Activated T-cell treated with anti-CD3 and anti-CD28 coated beads, Interleukin-2, amount 50 U/mL, for 4 hours (primary cell): ENCODE results near the gene TMEM250. TPM values are rescaled to one million over a fixed set of nuclear protein-coding genes. Genes with fewer than 3 reads are reported as not detected.
A peak's percentile ranks its signal among the peaks of the same experiment; 100 is the strongest.

Experiments
- ATAC-seq, 2 donors: fragments of 200-7000 bp; cut with Tn5 transposase; one replicate each; pipeline ENCODE4 v1.10.0; 2021
- DNase-seq: peaks from one replicate; pipeline ENCODE4 v3.0.0-alpha.2; 2020
- H3K27me3 Mint-ChIP-seq: one replicate; pipeline ENCODE4 v1.8.0; 2021; ENCODE audit warnings: low read depth, mixed read lengths
- H3K36me3 Mint-ChIP-seq: one replicate; pipeline ENCODE4 v1.8.0; 2022; ENCODE audit warnings: mixed read lengths; ENCODE audit not compliant: insufficient read depth
- H3K4me1 Mint-ChIP-seq: one replicate; pipeline ENCODE4 v1.8.0; 2021; ENCODE audit warnings: low read depth, mixed read lengths
- H3K4me3 Mint-ChIP-seq: one replicate; pipeline ENCODE4 v1.8.0; 2021; ENCODE audit warnings: mild to moderate bottlenecking, moderate library complexity, mixed read lengths
- H3K9me3 Mint-ChIP-seq: one replicate; pipeline ENCODE4 v1.8.0; 2021; ENCODE audit warnings: mixed read lengths
- total RNA-seq, 3 donors: library from RNA; stranded (reverse); gene quantifications; one replicate each; pipeline ENCODE4 v1.2.1, GENCODE V29; 2021

Gene TMEM250
- total RNA-seq, 3 donors from 2014 or later, result 46.3 to 47.4 (median 46.5) TPM

- ATAC-seq, result no peak
- Mint-ChIP-seq H3K36me3 (no peaks in the 10 kb centered on the region), H3K4me3 (no peak overlapping the region), H3K27me3 (peaks cover 30% of the 10 kb centered on the region), H3K9me3 (no peaks in the 10 kb centered on the region), H3K4me1 (peaks cover 8% of the 10 kb centered on the region)
- DNase-seq, result no peak
Observed at GRCh38 chr9:136129176-136129575, 10.5 kb upstream of the TMEM250 start.

DNA sequence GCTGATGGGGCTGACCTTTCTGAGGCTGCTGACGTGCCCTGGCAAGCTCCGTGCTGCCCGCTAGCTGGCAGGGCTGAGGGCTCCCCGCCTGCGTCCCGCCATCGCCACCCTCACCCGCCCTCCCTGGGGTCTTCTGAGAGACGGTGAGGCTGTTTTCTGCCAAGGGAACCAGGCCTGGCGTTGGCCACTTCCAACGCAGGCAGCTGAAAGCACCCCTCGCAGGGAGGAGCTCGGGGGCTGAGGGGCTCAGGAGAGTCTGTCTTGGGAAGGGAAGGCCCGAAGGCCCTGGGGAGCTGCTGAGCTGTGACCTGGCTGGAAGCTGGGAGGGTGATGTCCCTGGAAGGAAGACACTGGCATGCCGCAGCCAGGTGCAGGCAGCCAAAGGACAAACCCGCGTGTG lies 9.8 kb upstream of the TMEM250 start:
- Mint-ChIP-seq H3K4me3 (no peak overlapping the region), H3K4me1 (peaks cover under 1% of the 10 kb centered on the region), H3K36me3 (no peaks in the 10 kb centered on the region), H3K27me3 (peaks cover 23% of the 10 kb centered on the region), H3K9me3 (no peaks in the 10 kb centered on the region)
- ATAC-seq (no peak), DNase-seq (no peak)

- H3K4me1 Mint-ChIP-seq, result no peaks in the 10 kb centered on the region
- no peaks in the 10 kb centered on the region for H3K9me3 Mint-ChIP-seq
- no peaks in the 10 kb centered on the region for H3K36me3 Mint-ChIP-seq
- no peak for ATAC-seq
- H3K27me3 Mint-ChIP-seq, result peaks cover 22% of the 10 kb centered on the region
- DNase-seq, result no peak
- no peak overlapping the region for H3K4me3 Mint-ChIP-seq
Observed at GRCh38 chr9:136127313-136127712, 8.6 kb upstream of the TMEM250 start.

DNA sequence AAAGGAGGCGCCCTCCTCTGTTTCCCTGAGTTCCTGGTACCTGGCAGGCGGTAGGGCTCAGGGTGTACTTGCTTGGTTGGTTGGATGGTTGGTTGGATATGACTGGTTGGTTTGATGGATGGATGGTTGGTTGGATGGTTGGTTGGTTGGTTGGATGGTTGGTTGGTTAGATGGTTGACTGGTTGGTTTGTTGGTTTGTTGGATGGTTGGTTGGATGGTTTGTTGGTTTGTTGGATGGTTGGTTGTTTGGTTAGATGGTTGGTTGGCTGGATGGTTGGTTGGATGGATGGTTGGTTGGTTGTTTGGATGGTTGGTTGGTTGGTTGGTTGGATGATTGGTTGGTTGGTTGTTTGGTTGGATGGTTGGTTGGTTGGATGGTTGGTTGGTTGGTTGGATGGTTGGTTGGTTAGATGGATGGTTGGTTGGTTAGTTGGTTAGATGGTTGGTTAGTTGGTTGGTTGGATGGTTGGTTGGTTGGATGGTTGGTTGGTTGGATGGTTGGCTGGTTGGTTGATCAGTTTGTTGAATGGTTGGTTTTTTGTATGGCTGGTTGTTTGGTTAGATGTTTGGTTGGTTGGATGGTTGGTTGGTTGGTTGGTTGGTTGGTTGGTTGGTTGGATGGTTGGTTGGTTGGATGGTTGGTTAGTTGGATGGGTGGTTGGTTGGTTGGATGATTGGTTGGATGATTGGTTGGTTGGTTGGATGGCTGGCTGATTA lies 6.5 kb upstream of the TMEM250 start:
- peaks cover 16% of the 10 kb centered on the region for H3K27me3 Mint-ChIP-seq
- no peak for ATAC-seq
- no peaks in the 10 kb centered on the region for H3K36me3 Mint-ChIP-seq

GRCh38 chr9:136122425-136123383 lies 4.0 kb upstream of the TMEM250 start:
- Mint-ChIP-seq H3K9me3 (no peaks in the 10 kb centered on the region), H3K27me3 (peaks cover 8% of the 10 kb centered on the region), H3K4me3 (no peak overlapping the region), H3K36me3 (no peaks in the 10 kb centered on the region), H3K4me1 (no peaks in the 10 kb centered on the region)
- ATAC-seq (peak in 1 of 2 donors; percentile 15), DNase-seq (peak; percentile 76)

More for the DNA sequence above, 6.5 kb upstream of the TMEM250 start:
- H3K9me3 Mint-ChIP-seq, result no peaks in the 10 kb centered on the region
- no peak for DNase-seq
- no peak overlapping the region for H3K4me3 Mint-ChIP-seq
- no peaks in the 10 kb centered on the region for H3K4me1 Mint-ChIP-seq

GRCh38 chr9:136121801-136122200 lies 3.1 kb upstream of the TMEM250 start:
- ATAC-seq, result no peak
- H3K36me3 Mint-ChIP-seq, result no peaks in the 10 kb centered on the region
- peaks cover 7% of the 10 kb centered on the region for H3K27me3 Mint-ChIP-seq
- no peaks in the 10 kb centered on the region for H3K9me3 Mint-ChIP-seq
- no peak for DNase-seq
- H3K4me1 Mint-ChIP-seq, result no peaks in the 10 kb centered on the region
- no peak overlapping the region for H3K4me3 Mint-ChIP-seq

- DNase-seq (no peak), ATAC-seq (no peak)
- Mint-ChIP-seq H3K4me1 (peaks cover 5% of the 10 kb centered on the region), H3K36me3 (no peaks in the 10 kb centered on the region), H3K27me3 (peaks cover 4% of the 10 kb centered on the region), H3K9me3 (no peaks in the 10 kb centered on the region), H3K4me3 (peak overlapping the region; percentile 29)
Observed at GRCh38 chr9:136120438-136120844, 1.8 kb upstream of the TMEM250 start.

DNA sequence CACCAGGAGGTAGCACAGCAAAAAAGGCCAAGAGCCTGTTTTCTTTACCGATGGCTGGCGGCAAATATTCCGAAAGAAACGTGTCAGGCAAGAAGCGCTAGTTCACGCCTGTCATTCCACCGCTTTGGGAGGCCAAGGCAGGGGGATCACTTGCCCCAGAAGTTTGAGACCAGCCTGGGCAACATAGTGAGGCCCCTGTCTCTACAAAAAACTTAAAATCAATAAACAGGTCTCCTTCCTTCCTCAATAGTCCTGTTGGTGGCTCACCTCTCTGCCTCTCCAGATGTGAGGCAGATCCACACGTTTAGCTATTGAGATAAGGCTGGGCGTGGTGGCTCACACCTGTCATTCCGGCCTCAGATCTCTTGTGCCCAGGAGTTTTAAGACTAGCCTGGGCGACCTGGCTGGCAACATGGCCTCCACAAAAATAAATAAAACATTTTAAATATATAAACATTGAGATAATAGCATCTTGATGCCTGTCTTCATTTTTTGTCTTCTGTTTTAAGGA lies 1.3 kb upstream of the TMEM250 start:
- DNase-seq (no peak), ATAC-seq (no peak)
- Mint-ChIP-seq H3K36me3 (no peaks in the 10 kb centered on the region), H3K4me1 (peaks cover 8% of the 10 kb centered on the region), H3K9me3 (no peaks in the 10 kb centered on the region), H3K27me3 (peaks cover 2% of the 10 kb centered on the region), H3K4me3 (peak overlapping the region; percentile 76)

DNA sequence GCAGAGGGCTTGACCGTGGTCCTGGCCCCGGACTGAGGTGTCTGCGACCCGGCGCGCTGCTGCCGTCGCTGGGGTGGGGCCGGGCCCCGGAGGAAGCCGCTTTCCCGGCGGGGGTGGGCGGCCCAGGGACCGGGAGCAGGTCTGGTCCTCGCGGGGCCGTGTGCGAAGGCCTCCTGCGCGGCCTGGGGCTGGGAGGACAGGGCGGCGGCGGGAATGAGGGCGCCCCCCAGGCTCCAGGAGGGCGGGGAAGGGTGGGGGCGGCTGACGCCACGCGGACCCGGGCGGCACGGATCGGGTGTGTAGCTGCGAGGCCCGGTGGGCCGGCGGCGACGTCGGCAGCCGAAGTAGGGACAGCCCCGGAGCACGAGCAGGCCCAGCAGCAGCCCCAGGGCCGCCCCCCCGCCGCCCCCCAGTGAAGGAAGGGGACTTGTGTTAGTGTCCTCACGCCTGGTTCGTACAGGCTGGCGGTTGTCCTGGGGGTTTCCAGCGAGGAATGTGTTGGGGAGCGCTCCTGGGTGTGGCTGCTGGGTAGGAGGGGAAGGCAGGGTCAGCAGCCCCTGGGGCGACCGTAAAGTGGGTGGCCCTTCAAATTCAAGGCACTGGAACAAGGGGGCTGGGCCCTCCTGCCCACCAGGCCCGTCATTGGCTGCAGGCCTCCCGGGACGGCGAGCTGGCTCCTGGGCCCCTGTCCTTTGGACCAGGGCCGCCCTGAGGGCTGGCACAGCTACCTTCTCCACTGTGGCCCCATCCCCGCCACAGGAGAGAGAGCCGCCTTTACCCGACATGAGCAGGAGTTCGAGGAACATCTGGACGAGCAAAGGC lies 597 bp upstream of the TMEM250 start:
- Mint-ChIP-seq H3K4me1 (peaks cover 14% of the 10 kb centered on the region), H3K27me3 (no peaks in the 10 kb centered on the region), H3K9me3 (no peaks in the 10 kb centered on the region), H3K36me3 (no peaks in the 10 kb centered on the region), H3K4me3 (peak overlapping the region; percentile 76)
- DNase-seq (no peak), ATAC-seq (peak; percentile 22 to 24)

DNA sequence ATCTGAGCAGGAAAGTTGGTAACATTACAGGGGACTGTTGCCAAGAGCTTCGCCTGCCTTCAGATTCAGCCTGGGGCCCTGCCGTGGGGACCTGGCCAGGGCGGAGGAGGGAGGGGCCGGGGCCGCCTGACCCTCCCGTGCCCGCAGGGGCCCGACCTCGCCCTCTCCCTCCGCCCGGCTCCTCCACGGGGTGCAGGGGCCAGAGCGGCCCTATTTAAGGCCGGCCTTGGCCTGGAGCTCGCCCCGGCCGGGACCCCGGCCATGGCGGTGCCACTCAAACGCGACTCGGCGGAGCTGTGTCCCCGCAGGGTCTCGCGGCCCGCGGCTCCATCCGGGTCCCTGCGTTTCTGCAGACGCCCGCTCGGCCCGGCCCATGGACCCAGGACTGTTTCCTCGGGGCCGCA lies 757 bp downstream of the TMEM250 start:
- Mint-ChIP-seq H3K36me3 (no peaks in the 10 kb centered on the region), H3K4me3 (peak overlapping the region; percentile 82), H3K9me3 (no peaks in the 10 kb centered on the region), H3K4me1 (peaks cover 26% of the 10 kb centered on the region), H3K27me3 (no peaks in the 10 kb centered on the region)
- DNase-seq (no peak), ATAC-seq (peak in 1 of 2 donors; percentile 0)

DNA sequence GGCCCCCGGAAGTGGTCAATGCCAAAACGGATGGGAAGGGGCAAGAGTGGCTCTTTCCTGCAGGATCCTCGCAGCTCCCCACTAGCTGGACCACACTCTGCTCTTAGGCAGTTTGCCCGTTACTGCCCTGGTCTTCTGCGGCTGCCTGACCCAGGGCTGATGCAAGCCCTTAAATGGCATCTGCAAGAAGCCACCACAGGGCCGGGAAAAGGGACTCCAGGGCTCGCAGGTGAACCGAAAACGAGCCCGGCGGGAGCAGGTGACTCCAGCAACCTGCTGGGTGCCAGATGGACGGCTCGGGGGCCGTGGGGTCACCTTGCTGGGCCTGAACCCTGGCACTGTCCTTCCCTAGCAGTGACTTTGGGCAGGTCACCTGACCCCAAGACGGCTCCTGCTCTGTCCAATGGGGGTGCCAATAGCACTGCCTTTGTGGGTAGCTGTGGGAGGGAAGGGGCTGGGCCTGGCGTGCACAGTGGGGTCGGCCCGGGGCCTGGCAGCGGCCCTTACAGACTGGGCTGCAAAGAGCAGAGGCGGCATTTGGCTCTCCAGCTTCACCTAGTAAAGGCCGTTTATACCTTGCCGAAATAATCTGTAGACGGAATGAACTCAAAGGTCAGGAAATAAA lies 1.3 kb downstream of the TMEM250 start:
- peak overlapping the region; percentile 82 for H3K4me3 Mint-ChIP-seq
- ATAC-seq, result no peak
- H3K9me3 Mint-ChIP-seq, result no peaks in the 10 kb centered on the region
- no peaks in the 10 kb centered on the region for H3K36me3 Mint-ChIP-seq
- DNase-seq, result no peak
- no peaks in the 10 kb centered on the region for H3K27me3 Mint-ChIP-seq
- H3K4me1 Mint-ChIP-seq, result peaks cover 31% of the 10 kb centered on the region

DNA sequence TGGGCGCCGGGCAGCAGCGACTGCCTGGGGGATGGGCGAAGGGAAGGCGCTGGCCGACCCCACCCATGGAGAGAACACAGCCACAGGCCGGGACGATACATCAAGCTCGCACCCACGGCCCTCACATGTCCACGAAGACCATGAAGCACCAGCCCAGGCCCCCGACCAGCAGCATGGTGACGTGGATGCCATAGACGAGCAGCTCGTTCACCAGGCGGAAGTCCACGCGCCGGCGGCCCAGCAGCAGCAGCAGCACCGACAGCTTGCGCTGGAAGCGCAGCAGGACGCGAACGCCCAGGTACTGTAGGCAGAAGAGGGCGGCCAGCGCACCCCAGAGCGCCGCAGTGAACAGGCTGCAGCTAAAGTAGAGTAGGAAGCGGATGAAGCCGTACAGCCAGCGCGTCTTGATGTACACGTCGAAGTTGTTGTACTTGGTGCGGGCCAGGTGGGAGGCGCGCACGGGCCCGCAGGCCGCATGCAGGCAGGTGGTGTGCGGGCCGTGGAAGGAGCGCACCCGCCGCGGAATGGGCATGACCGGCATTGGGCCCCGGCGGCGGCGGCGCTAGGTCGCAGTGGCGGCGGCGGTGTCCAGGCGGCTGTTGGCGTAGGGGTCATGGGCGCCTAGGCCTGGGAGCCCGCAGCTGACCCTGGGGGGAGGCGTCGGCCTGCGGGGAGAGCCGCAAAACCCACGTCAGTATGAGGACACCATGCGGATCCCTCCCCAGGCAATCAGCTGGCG lies 2.1 kb downstream of the TMEM250 start:
- H3K4me3 Mint-ChIP-seq, result peak overlapping the region; percentile 82

More for the DNA sequence above, 2.1 kb downstream of the TMEM250 start:
- no peaks in the 10 kb centered on the region for H3K27me3 Mint-ChIP-seq
- no peak for DNase-seq
- no peaks in the 10 kb centered on the region for H3K36me3 Mint-ChIP-seq
- ATAC-seq, result no peak
- no peaks in the 10 kb centered on the region for H3K9me3 Mint-ChIP-seq
- peaks cover 40% of the 10 kb centered on the region for H3K4me1 Mint-ChIP-seq
